NCI-H2107 treated with DMSO at 0.1 percent for 48 hours (cell line): ENCODE measurements around the gene HAPLN2.
"Not testable (repeated sequence)": the region's sequence is repeated elsewhere in the genome, so short reads cannot be mapped to it uniquely, and the experiment has no call there.

Source experiments
- DNase-seq: peaks from one replicate; lab custom pipeline; 2025; ENCODE audit not compliant: unreplicated experiment; lab: John Stamatoyannopoulos, UW

Gene HAPLN2

DNA sequence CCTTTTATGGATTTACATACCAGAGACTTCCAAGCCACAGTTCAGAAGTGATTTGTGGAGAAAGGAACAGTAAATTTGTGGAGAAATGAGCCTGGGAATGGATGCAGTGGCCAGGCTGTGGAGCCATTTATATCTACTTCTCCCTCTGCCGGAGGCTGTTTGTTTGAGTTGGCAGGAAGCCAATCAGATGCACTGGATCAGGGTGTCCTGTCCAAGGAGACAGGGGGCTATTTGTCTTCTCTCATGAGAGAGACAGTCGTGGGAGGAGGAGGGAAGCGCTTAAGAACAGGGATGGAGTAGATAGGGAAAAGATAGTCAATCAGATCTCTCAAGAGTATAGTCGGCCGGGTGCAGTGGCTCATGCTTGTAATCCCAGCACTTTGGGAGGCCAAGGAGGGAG lies 2.8 kb upstream of the HAPLN2 start:
- no peak for DNase-seq

DNA sequence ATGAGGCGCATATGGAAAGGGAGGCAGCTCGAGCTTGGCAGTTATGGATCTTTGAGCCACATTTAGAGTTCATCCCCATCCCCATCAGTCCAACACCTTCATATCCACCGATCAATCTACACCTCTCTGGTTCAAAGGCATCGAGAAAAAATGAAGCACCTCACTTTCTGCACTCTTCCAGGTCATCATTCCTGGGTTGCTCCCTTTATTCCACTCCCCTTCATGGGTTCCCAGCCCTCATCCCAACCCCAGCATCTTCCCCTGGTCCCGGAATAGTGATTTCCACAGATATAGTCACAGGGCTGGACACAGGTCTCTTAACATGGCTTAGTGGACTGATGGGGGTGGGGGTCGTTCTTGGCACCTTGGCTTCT lies 354 bp downstream of the HAPLN2 start:
- DNase-seq: no peak

DNA sequence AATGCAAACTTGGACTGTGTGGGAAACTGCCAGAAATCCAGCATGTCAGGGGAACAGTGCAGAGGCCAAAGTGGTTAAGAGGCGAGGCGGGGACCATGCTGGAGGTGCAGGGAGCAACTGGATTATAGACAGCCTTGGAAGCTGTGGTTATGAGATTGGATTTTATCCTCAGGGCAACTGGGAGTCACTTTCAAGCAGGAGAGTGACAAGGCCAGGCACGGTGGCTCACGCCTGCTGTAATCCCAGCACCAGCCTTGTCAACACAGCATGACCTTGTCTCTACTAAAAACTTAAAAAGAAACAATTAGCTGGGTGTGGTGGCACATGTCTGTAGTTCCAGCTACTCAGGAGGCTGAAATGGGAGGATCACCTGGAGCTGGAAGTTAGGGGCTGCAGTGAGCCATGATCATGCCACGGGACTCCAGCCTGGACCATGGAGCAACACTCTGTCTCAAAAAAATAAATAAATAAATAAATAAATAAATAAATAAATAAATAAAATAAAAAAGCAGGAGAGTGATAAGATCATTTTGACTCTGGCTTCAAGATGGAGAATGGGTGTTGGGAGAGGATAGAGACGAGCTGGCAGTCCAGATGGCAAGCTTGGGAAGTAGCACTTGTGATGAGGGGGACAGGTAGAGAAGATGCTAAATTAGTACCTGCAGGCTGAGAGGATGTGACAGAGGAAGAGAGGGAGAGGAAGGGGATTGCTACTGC lies 3.5 kb downstream of the HAPLN2 start:
- no peak for DNase-seq

DNA sequence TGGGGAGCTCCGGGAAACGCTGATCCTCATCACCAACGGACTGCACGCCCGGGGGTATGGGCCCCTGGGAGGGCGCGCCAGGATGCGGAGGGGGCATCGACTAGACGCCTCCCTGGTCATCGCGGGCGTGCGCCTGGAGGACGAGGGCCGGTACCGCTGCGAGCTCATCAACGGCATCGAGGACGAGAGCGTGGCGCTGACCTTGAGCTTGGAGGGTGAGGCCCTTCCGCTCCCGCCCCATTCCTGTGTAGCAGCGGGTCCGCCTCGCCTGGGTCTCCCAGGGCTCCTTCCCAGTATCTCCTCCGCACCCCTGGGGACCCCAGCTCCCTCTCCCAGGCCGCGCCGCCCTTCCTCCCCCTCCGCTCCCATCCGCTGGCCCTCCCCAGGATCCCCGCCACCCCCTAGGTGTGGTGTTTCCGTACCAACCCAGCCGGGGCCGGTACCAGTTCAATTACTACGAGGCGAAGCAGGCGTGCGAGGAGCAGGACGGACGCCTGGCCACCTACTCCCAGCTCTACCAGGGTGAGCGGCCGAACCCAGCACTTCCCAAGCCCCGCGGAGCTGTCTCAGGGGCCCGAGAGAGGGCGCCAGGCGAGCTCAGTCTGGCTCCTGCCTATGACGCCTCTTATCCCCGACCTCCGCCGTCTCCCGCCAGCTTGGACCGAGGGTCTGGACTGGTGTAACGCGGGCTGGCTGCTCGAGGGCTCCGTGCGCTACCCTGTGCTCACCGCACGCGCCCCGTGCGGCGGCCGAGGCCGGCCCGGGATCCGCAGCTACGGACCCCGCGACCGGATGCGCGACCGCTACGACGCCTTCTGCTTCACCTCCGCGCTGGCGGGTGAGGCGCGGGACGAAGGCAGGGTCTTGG lies 5.0 kb downstream of the HAPLN2 start:
- DNase-seq: no peak

DNA sequence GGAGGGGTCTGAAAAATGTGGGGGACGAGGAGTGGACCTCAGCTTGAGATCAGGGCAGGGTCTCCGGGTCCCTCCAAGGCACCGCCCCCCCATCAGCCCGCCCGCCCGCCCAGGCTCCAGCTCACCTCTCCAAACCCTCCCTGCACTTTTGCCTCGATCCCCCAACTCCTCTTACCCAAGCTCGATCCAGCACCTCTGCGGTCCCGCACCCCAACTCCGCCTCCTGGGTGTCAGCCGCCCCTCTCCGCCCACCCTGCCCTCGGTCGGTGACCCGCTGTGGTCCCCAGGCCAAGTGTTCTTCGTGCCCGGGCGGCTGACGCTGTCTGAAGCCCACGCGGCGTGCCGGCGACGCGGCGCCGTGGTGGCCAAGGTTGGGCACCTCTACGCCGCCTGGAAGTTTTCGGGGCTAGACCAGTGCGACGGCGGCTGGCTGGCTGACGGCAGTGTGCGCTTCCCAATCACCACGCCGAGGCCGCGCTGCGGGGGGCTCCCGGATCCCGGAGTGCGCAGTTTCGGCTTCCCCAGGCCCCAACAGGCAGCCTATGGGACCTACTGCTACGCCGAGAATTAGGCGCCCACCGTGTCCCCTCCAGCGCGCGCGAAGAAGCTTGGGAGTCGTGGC lies 5.7 kb downstream of the HAPLN2 start:
- no peak for DNase-seq

DNA sequence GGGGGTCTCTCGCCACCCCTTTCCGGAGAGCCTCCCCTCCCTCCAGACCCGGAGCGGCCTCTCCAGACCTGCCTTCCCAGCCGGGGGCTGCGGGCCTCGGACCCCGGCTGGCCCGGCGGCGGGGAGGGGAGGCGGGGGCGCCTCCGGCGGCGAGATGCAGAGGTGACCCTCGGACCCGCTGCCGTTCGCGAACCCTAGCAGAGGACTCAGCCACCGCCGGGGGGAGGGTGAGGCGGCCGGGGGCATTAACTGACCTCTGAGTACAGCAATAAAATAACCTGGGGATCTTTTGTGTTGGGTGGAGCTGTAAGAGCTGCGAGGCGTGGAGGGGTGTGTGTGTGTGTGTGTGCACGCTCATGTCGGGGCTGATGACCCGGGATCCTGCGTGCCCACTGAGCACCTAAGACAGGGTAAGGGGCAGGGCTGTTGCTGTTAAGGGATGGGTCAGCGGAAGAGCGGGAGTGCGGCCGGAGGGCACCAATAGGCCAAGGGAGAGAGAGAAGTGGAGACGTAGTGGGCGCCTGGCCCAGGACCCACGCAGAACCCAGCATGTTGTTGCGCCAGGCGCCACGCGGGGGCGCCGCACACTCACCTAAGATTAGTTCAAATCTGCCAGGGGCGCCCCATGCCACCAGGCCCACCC lies 6.3 kb downstream of the HAPLN2 start:
- peak; percentile 18 for DNase-seq

DNA sequence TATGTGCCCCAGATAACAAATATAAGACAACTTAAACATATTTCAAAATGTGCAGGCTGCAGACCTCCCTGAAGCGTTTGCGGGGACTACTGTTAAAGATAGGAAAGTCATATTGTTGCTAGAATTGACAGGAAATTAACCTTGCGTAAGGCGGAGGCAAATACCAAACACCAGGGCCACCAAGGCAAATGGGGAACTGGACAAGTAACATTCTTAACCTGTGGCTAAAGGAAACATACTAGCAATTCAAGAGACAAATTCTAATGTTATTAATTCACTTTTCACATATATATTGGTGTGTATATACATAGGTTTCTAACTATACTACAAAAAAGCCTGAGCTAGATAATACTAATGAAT lies 6.8 kb downstream of the HAPLN2 start:
- DNase-seq: no peak

DNA sequence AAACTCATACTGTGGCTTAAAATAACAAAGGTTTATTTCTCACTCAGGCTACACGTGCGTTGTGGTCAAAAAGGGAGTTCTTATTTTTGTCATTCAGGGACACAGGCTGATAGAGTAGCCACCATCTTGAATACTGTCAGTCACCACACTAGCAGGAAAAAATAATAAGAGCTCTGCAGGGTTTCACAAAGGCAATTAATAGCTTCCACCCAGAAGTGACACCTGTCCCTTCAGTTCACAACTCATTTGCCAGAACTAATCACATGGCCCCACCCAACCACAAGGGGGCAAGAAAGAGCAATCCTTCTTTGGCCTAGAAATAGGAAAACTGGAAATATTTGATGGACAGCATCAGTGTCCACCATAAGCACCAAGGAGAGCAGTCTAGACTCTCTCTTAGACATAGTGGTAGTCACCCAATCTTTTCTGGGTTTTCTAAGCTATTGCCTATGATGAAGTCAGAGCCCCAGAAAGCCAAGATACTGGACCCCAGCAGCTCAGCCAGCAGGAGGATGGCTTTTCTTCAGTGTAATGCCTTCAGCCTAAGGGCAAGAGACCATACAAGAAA lies 8.2 kb downstream of the HAPLN2 start:
- no peak for DNase-seq

DNA sequence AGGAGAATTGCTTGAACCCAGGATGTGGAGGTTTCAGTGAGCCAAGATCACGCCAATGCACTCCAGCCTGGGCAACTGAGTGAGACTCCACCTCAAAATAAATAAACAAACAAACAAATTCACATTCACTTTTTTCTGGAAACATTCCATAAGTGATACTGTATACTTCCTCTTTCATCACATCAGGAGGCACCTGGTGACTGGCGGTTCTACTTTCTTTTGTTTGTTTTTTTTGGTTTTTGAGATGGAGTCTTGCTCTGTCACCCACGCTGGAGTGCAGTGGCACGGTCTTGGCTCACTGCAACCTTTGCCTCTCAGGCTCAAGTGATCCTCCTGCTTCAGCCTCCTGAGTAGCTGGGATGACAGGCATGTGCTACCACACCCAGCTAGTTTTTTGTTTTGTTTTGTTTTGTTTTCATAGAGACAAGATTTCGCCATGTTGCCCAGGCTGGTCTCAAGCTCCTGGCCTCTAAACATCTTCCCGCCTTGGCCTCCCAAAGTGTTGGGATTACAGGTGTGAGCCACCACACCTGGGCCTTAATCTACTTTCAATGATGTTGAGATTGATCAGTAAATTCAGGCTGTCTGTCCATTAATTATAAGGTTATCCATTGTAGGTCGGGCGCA lies 10.7 kb downstream of the HAPLN2 start:
- DNase-seq: no peak

DNA sequence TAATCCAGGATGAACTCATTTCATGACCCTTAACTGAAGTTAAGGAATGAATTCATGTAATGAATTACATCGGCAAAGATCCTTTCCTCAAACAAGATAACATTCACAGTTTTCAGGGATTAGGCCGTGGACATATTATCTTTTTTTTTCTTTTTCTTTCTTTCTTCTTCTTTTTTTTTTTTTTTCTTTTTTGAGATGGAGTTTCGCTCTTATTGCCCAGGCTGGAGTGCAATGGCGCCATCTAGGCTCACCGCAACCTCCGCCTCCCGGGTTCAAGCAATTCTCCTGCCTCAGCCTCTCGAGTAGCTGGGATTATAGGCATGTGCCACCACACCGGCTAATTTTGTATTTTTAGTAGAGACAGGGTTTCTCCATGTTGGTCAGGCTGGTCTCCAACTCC lies 11.9 kb downstream of the HAPLN2 start:
- DNase-seq: not testable (repeated sequence)

DNA sequence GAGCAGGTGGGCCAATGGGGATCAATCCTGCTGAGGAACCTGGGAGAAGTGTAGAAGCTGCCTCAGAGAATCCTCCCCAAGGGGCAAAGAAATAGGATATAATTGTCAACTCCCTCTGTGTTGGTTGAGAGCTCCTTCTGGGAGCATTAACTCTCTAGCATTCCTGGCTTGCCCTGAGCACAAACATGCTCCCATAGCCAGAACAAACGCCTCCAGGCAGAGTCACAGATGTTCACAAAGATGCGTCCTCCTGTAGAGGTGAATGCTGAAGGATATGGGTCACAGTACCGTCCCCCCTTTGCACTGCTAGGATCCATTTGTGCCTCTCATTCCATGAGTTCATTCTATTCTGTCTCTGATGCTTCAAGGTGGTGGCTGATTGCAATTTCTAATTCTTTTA lies 13.1 kb downstream of the HAPLN2 start:
- no peak for DNase-seq

DNA sequence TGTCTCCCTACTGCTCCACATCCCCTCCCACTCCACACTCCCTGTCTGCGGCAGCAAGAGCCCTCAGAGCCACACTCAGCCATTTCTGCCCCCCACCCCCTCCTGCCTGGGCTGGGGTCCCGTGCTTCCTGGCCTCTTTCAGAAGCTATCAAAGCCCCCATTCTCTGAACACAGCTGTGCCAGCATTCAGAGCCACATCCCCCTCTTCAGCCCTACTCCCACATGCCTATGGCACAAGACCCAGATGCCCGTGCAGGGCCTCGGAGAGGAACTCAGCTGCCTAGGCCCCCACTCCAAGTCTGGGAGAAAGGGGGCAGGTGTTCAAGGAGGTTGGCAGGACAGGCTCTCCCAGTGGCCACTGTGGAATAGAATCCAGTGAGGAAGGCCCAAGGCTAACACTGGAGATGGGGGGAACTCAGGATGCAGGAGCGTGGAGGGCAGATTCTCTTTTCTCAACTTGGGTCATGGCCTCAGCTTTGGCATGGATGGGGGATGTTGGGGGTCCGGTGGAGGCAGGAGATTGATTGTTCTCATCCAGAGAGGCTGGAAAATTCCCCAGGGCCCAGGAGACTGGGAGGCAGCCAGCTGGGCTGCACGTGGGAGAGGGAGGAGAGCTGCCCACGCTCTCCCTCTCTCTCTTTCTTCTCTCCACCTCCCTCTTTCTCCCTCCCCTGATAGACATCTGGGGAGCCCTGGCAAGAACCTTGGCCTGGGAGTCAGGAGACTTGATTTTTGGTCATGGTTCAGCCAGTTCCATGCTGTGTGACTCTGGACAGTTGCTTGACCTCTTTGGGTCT lies 19.2 kb downstream of the HAPLN2 start:
- DNase-seq: no peak

DNA sequence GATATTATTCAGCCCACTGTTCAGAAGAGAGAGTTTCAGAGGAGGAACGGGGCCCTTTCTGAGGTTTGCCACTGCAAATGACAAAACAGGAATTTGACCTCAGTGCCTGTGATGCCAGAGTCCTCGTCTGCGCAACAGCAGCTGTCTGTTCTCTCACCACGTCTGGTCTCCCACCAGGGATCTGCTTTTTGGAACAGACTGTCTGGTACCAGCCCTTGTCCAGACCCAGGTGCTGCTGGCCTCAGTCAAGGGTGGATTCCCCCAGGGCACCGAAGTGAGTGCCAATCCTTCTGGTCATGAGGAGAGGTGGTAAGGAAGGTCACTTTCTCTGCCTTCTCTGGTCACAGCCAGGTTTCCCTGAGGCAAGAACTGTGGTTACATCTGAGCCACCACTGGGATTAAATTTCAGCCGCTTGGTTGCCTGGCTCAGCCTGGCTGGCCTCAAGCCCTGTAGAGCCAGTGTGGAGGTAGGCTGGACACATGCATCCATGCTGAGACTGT lies 20.4 kb downstream of the HAPLN2 start:
- DNase-seq: peak; percentile 43

DNA sequence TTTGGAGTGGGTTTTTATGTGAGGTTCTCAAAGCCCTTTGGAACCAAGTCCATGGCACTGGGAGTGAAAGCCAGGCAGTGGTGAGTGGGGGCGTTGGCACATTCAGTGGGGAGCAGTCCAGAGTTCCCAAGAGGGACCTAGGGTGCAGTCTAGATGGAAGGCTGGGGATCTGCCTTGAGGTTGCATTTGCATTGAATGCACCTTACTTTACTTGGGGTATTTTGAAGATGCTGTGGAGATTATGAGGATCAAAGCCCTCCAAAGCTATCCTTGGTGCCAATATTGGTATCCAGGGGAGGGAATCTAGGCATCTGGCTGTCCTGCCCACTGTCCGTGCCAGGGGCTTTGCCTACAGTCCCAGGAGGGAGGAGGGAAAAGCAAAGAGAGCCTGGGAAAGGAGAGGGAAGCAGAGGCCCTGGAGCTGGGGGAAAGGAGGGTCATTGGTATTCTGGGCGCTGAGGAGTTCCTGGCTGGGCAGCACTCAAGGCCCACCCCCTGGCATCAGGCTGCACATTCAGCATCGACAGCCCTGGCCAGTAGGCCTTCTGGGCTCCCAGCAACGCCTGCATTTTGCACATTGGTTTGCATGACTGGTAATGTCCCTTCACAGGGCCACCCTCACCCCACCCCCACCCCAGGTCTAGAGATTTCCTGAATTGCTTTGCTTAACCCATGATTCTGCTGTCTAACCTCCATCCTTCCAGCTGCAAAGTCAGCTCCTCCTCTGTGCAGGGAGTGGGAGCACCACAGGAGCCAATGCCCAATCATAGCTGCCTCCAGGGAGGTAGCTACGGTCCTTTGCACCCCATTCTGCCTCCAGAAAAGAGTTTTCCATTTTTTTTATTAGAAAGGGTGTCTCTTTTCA lies 21.9 kb downstream of the HAPLN2 start:
- no peak for DNase-seq

DNA sequence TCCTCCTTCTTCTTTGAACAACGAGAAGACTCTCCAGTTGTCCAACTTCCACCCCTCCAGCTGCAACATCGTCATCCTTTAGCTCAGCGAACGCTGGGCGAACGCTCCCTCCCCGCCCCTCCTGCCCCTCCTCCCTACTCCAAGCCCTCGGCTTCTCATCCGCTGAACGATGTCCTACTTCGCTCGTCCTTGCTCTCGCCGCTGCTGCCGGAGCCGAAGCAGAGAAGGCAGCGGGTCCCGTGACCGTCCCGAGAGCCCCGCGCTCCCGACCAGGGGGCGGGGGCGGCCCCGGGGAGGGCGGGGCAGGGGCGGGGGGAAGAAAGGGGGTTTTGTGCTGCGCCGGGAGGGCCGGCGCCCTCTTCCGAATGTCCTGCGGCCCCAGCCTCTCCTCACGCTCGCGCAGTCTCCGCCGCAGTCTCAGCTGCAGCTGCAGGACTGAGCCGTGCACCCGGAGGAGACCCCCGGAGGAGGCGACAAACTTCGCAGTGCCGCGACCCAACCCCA lies 22.6 kb downstream of the HAPLN2 start, which contains the start of gene BCAN:
Gene BCAN (plus strand): TSS at position 357 of the 504 bp plus-strand sequence. CDS start 3,938 bp downstream, outside the sequence.
- no peak for DNase-seq

DNA sequence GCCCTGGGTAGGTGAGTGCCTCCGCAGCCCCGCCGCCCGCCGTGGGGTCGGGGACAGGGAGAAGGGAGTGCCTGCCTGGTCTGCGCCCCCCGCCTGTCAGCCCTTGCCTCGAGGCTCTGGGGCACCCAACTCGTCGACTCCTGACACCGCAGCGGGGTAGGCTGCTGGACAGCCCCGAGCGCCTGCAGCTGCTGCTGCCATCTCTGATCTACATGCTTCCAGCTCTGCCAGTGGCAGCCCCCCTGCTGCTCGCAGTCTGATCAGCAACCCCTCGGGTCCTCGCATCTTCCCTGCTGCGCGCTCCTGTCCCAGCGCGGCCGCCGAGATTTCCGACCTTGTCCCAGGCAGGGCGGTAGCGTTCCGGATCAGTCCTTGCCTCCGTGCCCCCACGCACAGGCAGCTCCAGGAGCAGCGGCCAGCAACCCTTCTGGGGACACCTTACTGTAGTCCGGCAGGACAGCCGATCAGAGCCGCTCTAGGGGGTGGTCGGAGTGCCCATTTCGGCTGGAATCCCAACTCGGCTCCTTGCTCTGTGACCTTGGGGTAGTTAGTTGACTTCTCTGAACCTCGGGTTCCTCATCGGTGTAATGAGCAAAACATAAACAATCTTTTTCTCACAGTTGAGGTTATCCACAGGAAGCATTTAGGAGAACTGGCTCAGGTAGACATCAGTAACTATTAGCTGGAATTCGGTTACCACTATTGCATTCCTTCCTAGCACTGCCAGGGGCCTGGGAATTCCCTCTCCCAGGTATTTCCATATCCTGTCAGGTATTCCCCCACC lies 23.2 kb downstream of the HAPLN2 start:
- DNase-seq: no peak

DNA sequence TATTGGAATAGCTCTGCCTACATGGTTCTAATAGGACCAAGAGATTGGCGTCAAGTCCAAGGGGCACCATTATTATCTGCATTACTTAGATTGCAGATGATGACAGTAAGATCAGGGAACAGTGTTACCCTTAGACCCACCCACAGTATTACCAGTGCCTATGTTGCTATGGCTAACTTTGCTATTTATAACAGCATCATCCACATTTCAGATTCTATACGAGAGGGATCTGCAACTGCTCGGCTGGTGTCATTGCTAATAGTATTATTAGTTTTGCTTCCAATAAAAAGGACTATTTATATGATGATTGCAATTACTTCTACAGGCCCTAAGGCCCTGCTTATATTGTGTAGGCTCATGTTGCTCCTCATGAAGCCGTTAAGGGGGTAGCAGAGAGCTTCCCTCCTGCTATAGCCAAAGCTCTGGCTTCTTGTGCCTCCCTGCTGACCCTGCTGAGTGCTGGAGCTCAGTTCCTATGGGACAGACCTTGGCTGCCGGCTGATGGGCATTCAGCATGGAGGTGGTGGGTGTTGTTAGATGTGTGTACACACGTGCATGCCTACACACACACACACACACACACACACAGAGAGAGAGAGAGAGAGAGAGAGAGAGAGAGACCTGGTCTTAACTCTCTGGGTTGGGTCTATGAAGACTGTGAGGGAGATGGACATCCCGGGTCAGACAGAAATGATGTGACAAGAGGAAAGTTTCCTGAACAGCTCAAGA lies 24.0 kb downstream of the HAPLN2 start:
- no peak for DNase-seq
